GM18520 (cell line): ENCODE results near the gene GAB2.
"Not testable (repeated sequence)": the region's sequence is repeated elsewhere in the genome, so short reads cannot be mapped to it uniquely, and the experiment has no call there.

Experiments used
- ATAC-seq: cut with Tn5 transposase; IDR thresholded peaks from one replicate; pipeline ENCODE4 v1.9.1; 2021; ENCODE audit not compliant: unreplicated experiment

GAB2 gene

DNA sequence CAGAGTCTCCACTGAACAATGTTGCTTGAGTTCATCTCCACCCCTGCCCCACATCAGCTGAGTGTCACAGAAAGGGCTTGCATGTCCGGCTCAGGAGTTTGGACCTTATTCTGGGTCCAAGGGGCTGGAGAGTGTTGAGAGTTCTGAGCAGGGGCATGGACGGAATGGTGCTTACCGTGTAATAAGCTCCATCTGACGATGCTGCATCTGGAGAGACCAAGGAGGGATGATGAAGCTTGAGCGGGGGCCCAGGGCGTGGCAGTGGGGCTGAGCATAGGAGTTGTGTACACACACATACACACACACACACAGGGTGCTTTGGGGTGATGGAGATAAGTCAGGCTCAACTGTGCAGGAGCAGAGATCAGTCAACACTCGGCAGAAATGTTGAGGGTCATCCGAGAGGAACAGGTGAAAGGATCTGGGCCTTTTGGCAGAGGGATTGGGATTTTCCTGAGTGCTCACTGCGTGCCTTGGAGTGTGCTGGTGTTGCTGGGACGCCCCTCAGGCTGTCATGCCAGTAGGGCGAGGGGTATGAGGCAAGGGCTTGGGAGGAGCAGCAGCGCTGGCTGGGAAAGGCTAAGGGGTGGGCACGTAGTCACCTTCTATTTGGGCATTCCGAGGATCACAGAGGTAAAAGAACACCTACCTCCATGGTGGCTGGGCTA lies 226.6 kb downstream of the GAB2 start:
- no peak for ATAC-seq

DNA sequence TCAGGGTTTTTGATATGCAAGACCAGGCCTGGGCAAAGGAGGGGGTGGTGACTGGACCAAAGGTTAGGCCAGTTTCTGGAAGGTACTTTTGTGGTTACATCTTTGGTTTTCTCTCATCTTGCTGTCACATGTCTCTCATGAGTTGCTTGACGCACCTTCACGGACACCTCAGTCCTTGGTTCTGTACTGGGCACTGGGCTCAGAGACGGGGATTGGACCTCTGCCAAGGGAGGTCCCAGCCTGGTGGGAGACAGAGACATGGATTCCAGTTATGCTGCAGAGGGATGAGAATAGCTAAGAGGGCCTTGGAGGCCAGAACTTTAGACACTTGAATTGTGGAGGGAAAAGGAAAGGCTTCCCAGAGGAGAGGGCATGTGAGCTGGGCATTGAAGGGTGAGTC lies 227.2 kb downstream of the GAB2 start:
- ATAC-seq: no peak

DNA sequence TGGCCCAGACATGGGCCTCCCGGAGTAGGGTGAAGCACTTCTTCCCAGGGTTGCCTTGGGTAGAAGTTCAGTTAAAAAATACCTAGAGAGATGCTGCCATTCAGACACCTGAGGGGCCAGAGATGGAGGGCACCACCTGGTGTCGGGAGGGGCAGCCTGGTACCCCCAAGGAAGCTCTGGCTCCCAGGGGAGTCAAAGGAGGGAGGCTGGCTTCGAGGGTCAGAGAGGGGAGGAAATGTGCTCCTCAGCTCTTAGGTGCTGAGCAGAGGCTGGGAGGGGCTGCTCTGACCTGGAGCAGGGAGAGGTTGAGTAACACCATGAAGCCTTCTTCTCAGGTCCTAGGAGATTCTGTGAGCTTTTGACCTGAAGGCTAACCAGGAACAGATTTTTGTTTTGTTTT lies 227.8 kb downstream of the GAB2 start:
- no peak for ATAC-seq

GRCh38 chr11:78189174-78189724 lies 228.4 kb downstream of the GAB2 start:
- ATAC-seq: no peak

- ATAC-seq: peak; percentile 96
Measured at GRCh38 chr11:78188286-78189173, 229.1 kb downstream of the GAB2 start, which contains the start of the genes KCTD21 and USP35. Gene KCTD21, minus strand, starts transcription at chr11:78188626. Its CDS starts 14,072 bp downstream, at chr11:78174554. Gene USP35, plus strand, starts transcription at chr11:78188919. Its CDS starts 7,327 bp downstream, at chr11:78196246.

- ATAC-seq: peak; percentile 1
Measured at GRCh38 chr11:78187366-78188285, 230.0 kb downstream of the GAB2 start.

- ATAC-seq: no peak
Measured at GRCh38 chr11:78181185-78181584, 236.4 kb downstream of the GAB2 start.

DNA sequence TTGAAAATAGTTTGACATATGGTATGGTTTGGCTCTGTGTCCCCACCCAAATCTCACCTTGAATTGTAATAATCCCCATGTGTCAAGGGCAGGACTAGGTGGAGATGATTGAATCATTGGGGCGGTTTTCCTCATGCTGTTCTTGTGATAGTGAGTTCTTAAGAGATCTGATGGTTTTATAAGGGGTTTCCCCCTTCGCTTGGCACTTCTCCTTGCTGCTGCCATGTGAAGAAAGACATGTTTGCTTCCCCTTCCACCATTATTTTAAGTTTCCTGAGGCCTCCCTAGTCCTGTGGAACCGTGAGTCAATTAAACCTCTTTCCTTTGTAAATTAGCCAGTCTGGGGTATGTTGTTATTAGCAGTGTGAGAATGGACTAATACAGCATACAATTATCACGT lies 236.9 kb downstream of the GAB2 start:
- ATAC-seq: no peak

- ATAC-seq: no peak
Measured at GRCh38 chr11:78179459-78180071, 238.1 kb downstream of the GAB2 start.

- ATAC-seq: no peak
Measured at GRCh38 chr11:78177216-78177615, 240.4 kb downstream of the GAB2 start.

DNA sequence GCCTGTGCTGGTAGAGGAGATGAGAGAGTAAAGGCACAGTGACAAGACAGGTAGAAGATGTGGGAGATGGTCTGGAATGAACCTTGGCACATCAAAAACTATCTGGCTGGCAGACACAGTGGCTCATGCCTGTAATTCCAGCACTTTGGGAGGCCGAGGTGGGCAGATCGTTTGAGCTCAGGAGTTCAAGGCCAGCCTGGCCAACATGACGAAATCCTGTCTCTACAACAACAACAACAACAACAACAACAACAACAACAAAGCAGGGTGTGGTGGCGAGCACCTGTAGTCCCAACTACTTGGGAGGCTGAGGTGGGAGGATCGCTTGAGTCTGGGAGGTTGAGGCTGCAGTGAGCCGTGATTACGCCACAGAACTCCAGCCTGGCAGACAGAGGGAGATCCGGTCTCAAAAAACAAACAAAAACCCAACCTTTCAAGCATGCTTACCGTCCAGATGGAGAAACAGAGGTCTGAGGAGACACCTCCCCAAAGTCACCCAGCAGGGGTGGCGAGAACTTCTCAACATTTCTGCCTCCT lies 240.9 kb downstream of the GAB2 start:
- ATAC-seq: no peak

DNA sequence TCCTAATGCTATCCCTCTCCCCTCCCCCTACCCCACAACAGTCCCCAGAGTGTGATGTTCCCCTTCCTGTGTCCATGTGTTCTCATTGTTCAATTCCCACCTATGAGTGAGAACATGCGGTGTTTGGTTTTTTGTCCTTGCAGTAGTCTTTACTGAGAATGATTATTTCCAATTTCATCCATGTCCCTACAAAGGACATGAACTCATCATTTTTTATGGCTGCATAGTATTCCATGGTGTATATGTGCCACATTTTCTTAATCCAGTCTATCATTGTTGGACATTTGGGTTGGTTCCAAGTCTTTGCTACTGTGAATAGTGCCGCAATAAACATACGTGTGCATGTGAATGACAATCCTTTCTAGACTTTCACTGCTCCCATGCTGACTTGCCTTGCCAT lies 241.8 kb downstream of the GAB2 start:
- not testable (repeated sequence) for ATAC-seq

DNA sequence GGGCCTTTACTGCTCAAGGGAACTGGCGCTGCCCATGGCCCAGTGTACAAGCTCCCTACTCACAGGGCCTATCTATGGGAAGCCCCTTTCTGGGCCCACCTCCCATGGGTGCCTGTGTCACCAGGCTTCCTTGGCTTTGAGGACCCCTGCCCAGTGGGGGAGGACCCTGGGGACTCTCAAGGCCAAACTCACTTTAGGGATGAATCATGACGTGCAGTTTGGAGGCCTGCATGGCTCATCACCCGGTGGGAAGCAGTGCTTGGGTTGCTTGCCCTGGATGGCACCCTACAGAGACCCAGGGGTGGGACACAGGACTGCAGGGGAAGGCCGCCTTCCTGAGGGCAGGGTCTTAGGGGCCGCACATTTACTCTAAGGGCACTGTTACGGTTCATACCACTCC lies 245.7 kb downstream of the GAB2 start:
- ATAC-seq: no peak

DNA sequence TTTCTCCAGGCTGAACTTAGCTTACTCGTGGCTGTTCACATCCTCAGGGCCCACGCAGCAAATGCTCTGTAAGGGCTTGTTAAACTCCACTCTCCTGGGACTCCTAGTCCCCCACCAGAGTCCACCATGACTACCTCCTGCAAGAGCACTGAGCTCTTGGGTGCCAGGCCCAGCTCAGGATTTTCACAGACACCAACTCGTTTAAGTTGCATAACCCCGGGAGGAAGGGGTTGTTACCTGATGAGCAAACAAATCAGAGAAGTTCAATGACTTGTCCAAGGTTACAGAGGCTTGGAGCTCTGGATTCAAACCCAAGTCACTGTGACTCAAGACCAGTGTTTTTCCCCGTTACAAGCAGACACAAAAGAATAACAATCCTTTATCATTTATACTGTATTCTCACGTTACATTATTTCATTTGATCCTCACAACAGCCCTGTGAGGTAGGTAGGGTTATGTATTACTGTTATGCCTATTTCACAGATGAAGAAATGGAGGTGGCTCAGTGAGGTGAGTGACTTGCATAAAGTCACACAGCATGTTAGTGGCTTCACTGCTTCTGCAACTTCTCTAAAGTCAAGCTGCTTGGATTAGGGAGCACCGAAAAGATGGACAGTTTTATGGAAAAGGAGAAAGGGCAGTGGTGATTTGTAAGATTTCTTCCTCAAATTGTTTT lies 246.6 kb downstream of the GAB2 start:
- no peak for ATAC-seq

- ATAC-seq: no peak
Measured at GRCh38 chr11:78170413-78170812, 247.2 kb downstream of the GAB2 start.

GRCh38 chr11:78168539-78169477 lies 248.8 kb downstream of the GAB2 start:
- no peak for ATAC-seq

DNA sequence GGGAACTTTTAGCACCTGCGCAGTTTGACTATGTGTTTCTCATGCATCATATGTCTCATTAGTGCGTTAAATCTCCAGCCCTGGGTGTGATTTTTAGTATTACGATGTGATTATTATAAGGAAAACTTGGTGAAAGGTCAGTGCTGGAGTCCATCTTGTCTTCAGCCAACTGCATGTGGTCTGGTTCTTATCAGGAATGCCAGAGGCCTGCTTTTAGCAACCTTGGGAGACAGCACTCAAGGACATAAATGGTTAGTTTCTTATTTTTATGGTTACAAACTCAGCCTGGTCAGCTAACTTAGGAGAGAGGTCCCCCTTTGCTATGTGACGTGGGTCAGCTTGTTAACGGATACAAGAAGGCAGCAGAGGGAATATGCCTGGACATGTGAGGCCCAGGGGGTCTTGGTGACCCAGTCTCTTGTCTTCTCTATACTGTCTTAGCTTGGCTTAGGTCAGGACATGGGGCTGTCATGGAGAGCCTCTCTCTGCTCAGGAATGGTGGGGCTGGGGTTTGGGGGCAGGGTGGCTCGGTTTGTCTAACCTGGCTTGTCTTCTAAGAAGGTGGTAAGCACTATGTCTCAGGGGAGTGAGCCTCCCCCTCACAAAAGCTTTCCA lies 250.7 kb downstream of the GAB2 start:
- no peak for ATAC-seq
